ENCODE results near the gene NPY. TPM values are rescaled to one million over a fixed set of nuclear protein-coding genes. Genes with fewer than 3 reads are reported as not detected.

Gene NPY
- total RNA-seq, 2 experiments from 2014 or later: not detected

DNA sequence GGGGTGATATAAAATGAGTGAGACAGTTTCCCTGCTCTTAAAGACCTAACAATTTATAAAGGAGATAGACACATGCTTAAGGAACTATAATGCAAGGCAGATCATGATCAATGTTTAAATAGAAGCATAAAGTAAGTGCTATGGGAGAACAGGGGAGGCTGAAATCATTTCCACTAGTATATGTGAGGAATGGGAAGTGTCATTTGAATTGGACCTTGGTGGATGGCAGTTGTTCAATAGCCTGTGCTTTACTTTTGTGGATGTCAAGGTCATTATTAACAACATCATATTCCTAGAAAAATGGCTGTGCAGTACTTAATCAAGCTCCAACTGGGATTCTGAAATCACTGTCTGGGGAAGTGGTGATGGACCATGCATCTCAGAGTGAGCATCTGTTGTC, 14.7 kb downstream of the NPY start:
- CTCF ChIA-PET: no interaction called here
- Histone ChIP-seq H3K27ac (ENCODE audit: low read depth in 1 of 2, low read length in 2 of 2) (no peak overlapping the region), H3K27me3 (ENCODE audit: control insufficient read depth in 1 of 2, insufficient read depth in 2 of 2, low read length in 2 of 2) (peaks cover 0 to 4% of the 10 kb centered on the region in 2 experiments), H3K36me3 (ENCODE audit: insufficient read depth, low read length) (no peaks in the 10 kb centered on the region), H3K4me1 (ENCODE audit: insufficient read depth, low read length) (no peaks in the 10 kb centered on the region), H3K4me3 (ENCODE audit: low read length) (no peak overlapping the region), H3K9me3 (ENCODE audit: control insufficient read depth in 1 of 2, insufficient read depth in 1 of 2, low read length in 2 of 2) (no peaks in the 10 kb centered on the region)
- no peak overlapping the region for H3K27ac Mint-ChIP-seq
- H3K4me1 Mint-ChIP-seq (ENCODE audit: low read depth): no peaks in the 10 kb centered on the region
- H3K27me3 Mint-ChIP-seq: peaks cover 26% of the 10 kb centered on the region
- no peaks in the 10 kb centered on the region for H3K36me3 Mint-ChIP-seq (ENCODE audit: low read depth)
- no peak for TF ChIP-seq CTCF (IDR thresholded peaks at IDR 0.05)
- H3K4me3 Mint-ChIP-seq: no peak overlapping the region
- DNase-seq: no peak
- H3K9me3 Mint-ChIP-seq: no peaks in the 10 kb centered on the region
- POLR2A ChIA-PET: no interaction called here
- ATAC-seq (ENCODE audit: poor library complexity): no peak
- intact Hi-C loops (cut with DNase I, micrococcal nuclease): no loop called here

- no peaks in the 10 kb centered on the region for H3K9me3 Mint-ChIP-seq
- no peak for ATAC-seq (ENCODE audit: poor library complexity)
- no peak overlapping the region for H3K4me3 Mint-ChIP-seq
- no peaks in the 10 kb centered on the region for H3K4me1 Mint-ChIP-seq (ENCODE audit: low read depth)
- POLR2A ChIA-PET: no interaction called here
- H3K27me3 Mint-ChIP-seq: peaks cover 26% of the 10 kb centered on the region
- intact Hi-C loops (cut with DNase I, micrococcal nuclease): no loop called here
- Histone ChIP-seq H3K4me3 (ENCODE audit: low read length) (no peak overlapping the region), H3K4me1 (ENCODE audit: insufficient read depth, low read length) (no peaks in the 10 kb centered on the region), H3K9me3 (ENCODE audit: control insufficient read depth in 1 of 2, insufficient read depth in 1 of 2, low read length in 2 of 2) (no peaks in the 10 kb centered on the region), H3K27me3 (ENCODE audit: control insufficient read depth in 1 of 2, insufficient read depth in 2 of 2, low read length in 2 of 2) (peaks cover 0 to 4% of the 10 kb centered on the region in 2 experiments), H3K27ac (ENCODE audit: low read depth in 1 of 2, low read length in 2 of 2) (no peak overlapping the region), H3K36me3 (ENCODE audit: insufficient read depth, low read length) (no peaks in the 10 kb centered on the region)
- no peaks in the 10 kb centered on the region for H3K36me3 Mint-ChIP-seq (ENCODE audit: low read depth)
- no peak overlapping the region for H3K27ac Mint-ChIP-seq
- no peak for DNase-seq
- CTCF ChIA-PET: no interaction called here
- TF ChIP-seq CTCF (IDR thresholded peaks at IDR 0.05): no peak
Measured at GRCh38 chr7:24299192-24299591, 15.2 kb downstream of the NPY start.

DNA sequence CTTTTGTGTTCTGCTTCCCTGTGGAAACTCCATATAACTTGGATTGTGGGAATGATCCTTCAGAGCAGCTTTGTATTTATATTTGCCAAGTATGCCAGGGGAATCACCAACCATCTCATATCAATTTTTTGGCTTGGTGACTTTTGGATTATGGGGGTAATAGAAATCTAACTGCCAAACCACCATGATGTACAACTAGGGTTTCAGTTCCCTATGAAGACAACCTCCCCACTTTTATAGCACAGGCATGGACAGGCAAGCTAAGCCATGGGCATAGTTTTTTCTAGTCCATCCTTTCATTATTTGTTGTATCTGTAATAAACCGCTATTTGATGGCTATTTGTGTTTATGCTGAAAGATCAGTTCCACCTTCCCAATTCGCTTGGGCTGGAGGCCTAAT, 17.7 kb downstream of the NPY start:
- ATAC-seq (ENCODE audit: poor library complexity) (no peak), DNase-seq (no peak)
- no peak overlapping the region for H3K4me3 ChIP-seq (ENCODE audit: low read length)
- POLR2A ChIA-PET: no interaction called here
- peaks cover 41% of the 10 kb centered on the region for H3K27me3 Mint-ChIP-seq
- no peaks in the 10 kb centered on the region for H3K9me3 Mint-ChIP-seq
- CTCF ChIA-PET: no interaction called here
- no peaks in the 10 kb centered on the region for H3K36me3 Mint-ChIP-seq (ENCODE audit: low read depth)
- no peak for TF ChIP-seq CTCF (IDR thresholded peaks at IDR 0.05)
- H3K27ac ChIP-seq (ENCODE audit: low read depth in 1 of 2, low read length in 2 of 2): no peak overlapping the region
- no peak overlapping the region for H3K27ac Mint-ChIP-seq
- peaks cover 3 to 15% of the 10 kb centered on the region in 2 experiments for H3K27me3 ChIP-seq (ENCODE audit: control insufficient read depth in 1 of 2, insufficient read depth in 2 of 2, low read length in 2 of 2)
- intact Hi-C loops (cut with DNase I, micrococcal nuclease): no loop called here
- H3K9me3 ChIP-seq (ENCODE audit: control insufficient read depth in 1 of 2, insufficient read depth in 1 of 2, low read length in 2 of 2): no peaks in the 10 kb centered on the region
- H3K4me1 Mint-ChIP-seq (ENCODE audit: low read depth): no peaks in the 10 kb centered on the region
- H3K36me3 ChIP-seq (ENCODE audit: insufficient read depth, low read length): no peaks in the 10 kb centered on the region
- H3K4me3 Mint-ChIP-seq: no peak overlapping the region
- H3K4me1 ChIP-seq (ENCODE audit: insufficient read depth, low read length): no peaks in the 10 kb centered on the region

All from CD4-positive, alpha-beta T cell (primary cell).